Measurements from ENCODE around the gene INIP.

The INIP gene

GRCh38 chr9:112753725-112754124 is 35.8 kb upstream of the INIP start:
- Histone ChIP-seq H3K27me3 (ENCODE audit: insufficient read depth, low read length) (no peaks in the 10 kb centered on the region), H2BK12ac (ENCODE audit: low read length) (no peak overlapping the region), H3K9me3 (ENCODE audit: insufficient read depth, low read depth, low read length) (no peaks in the 10 kb centered on the region), H3K23ac (ENCODE audit: low read length) (no peak overlapping the region), H3K18ac (ENCODE audit: low read length) (no peak overlapping the region), H4K8ac (ENCODE audit: low read depth, low read length) (no peak overlapping the region), H3K79me1 (ENCODE audit: low read length) (peaks cover 19% of the 10 kb centered on the region), H4K12ac (ENCODE audit: low read depth, low read length) (no peak overlapping the region), H4K91ac (ENCODE audit: low read depth, low read length) (no peak overlapping the region), H3K14ac (ENCODE audit: low read length) (no peak overlapping the region), H3K79me2 (ENCODE audit: control insufficient read depth, insufficient read depth, low read length, poor library complexity) (peaks cover 8% of the 10 kb centered on the region), H3K36me3 (ENCODE audit: control insufficient read depth in 1 of 2, insufficient read depth in 2 of 2, low read length in 2 of 2) (no peaks in the 10 kb centered on the region), H2AFZ (ENCODE audit: insufficient read depth, low read length, poor library complexity) (no peak overlapping the region), H3K4me1 (ENCODE audit: control insufficient read depth in 1 of 2, insufficient read depth in 2 of 2, low read length in 2 of 2) (peaks cover 26 to 40% of the 10 kb centered on the region in 2 experiments), H3K4ac (ENCODE audit: low read depth, low read length) (no peak overlapping the region), H3K27ac (ENCODE audit: low read depth, low read length) (no peak overlapping the region), H3K9ac (ENCODE audit: low read length) (no peak overlapping the region), H2BK5ac (ENCODE audit: low read depth, low read length, poor library complexity) (no peak overlapping the region), H3K4me2 (ENCODE audit: low read length) (no peak overlapping the region), H3K4me3 (ENCODE audit: low read depth, low read length) (no peak overlapping the region), H2AK5ac (ENCODE audit: low read length) (no peak overlapping the region), H2BK120ac (ENCODE audit: insufficient read depth, low read length, poor library complexity) (no peak overlapping the region)
- WGBS (ENCODE audit: extremely low coverage, insufficient coverage, insufficient read length): no CpG with 5 or more reads among the region's 2 CpGs
- DNase-seq: peak in 1 of 2 donors; percentile 74

- H3K23ac ChIP-seq (ENCODE audit: low read length): no peak overlapping the region
- no peak overlapping the region for H3K4me3 ChIP-seq (ENCODE audit: low read depth, low read length)
- H2BK120ac ChIP-seq (ENCODE audit: insufficient read depth, low read length, poor library complexity): no peak overlapping the region
Measured at GRCh38 chr9:112752334-112753125, 34.6 kb upstream of the INIP start.

GRCh38 chr9:112751056-112751795 is 33.3 kb upstream of the INIP start:
- H3K4ac ChIP-seq (ENCODE audit: low read depth, low read length): peak overlapping the region; percentile 7
- H3K4me3 ChIP-seq (ENCODE audit: low read depth, low read length): peak overlapping the region; percentile 95
- H2AK5ac ChIP-seq (ENCODE audit: low read length): no peak overlapping the region
- peak overlapping the region; percentile 78 for H4K91ac ChIP-seq (ENCODE audit: low read depth, low read length)
- no peaks in the 10 kb centered on the region for H3K9me3 ChIP-seq (ENCODE audit: insufficient read depth, low read depth, low read length)
- peak overlapping the region; percentile 68 for H2AFZ ChIP-seq (ENCODE audit: insufficient read depth, low read length, poor library complexity)
- no CpG with 5 or more reads among the region's 49 CpGs for WGBS (ENCODE audit: extremely low coverage, insufficient coverage, insufficient read length)
- H3K27me3 ChIP-seq (ENCODE audit: insufficient read depth, low read length): no peaks in the 10 kb centered on the region
- peak overlapping the region; percentile 27 for H4K8ac ChIP-seq (ENCODE audit: low read depth, low read length)
- peaks cover 17% of the 10 kb centered on the region for H3K79me1 ChIP-seq (ENCODE audit: low read length)
- peak overlapping the region; percentile 87 for H3K18ac ChIP-seq (ENCODE audit: low read length)
- peak overlapping the region; percentile 98 for H3K4me2 ChIP-seq (ENCODE audit: low read length)
- H3K4me1 ChIP-seq (ENCODE audit: control insufficient read depth in 1 of 2, insufficient read depth in 2 of 2, low read length in 2 of 2): peaks cover 18 to 31% of the 10 kb centered on the region in 2 experiments
- H4K12ac ChIP-seq (ENCODE audit: low read depth, low read length): peak overlapping the region; percentile 3
- H3K36me3 ChIP-seq (ENCODE audit: control insufficient read depth in 1 of 2, insufficient read depth in 2 of 2, low read length in 2 of 2): no peaks in the 10 kb centered on the region
- peak overlapping the region; percentile 3 for H2BK5ac ChIP-seq (ENCODE audit: low read depth, low read length, poor library complexity)
- peak overlapping the region; percentile 68 for H3K14ac ChIP-seq (ENCODE audit: low read length)
- no peak overlapping the region for H2BK12ac ChIP-seq (ENCODE audit: low read length)
- H3K79me2 ChIP-seq (ENCODE audit: control insufficient read depth, insufficient read depth, low read length, poor library complexity): peaks cover 8% of the 10 kb centered on the region
- H3K9ac ChIP-seq (ENCODE audit: low read length): peak overlapping the region; percentile 84
- H3K27ac ChIP-seq (ENCODE audit: low read depth, low read length): peak overlapping the region; percentile 58
- peak in 1 of 2 donors; percentile 62 for DNase-seq
- peak overlapping the region; percentile 12 for H2BK120ac ChIP-seq (ENCODE audit: insufficient read depth, low read length, poor library complexity)
- H3K23ac ChIP-seq (ENCODE audit: low read length): no peak overlapping the region

More at GRCh38 chr9:112752334-112753125, 34.6 kb upstream of the INIP start:
- Histone ChIP-seq H2AFZ (ENCODE audit: insufficient read depth, low read length, poor library complexity) (no peak overlapping the region), H3K4me2 (ENCODE audit: low read length) (peak overlapping the region; percentile 98), H2BK12ac (ENCODE audit: low read length) (no peak overlapping the region), H3K4me1 (ENCODE audit: control insufficient read depth in 1 of 2, insufficient read depth in 2 of 2, low read length in 2 of 2) (peaks cover 19 to 31% of the 10 kb centered on the region in 2 experiments), H3K79me2 (ENCODE audit: control insufficient read depth, insufficient read depth, low read length, poor library complexity) (peaks cover 8% of the 10 kb centered on the region), H3K36me3 (ENCODE audit: control insufficient read depth in 1 of 2, insufficient read depth in 2 of 2, low read length in 2 of 2) (no peaks in the 10 kb centered on the region), H3K27ac (ENCODE audit: low read depth, low read length) (no peak overlapping the region), H3K79me1 (ENCODE audit: low read length) (peaks cover 17% of the 10 kb centered on the region), H3K4ac (ENCODE audit: low read depth, low read length) (no peak overlapping the region), H2BK5ac (ENCODE audit: low read depth, low read length, poor library complexity) (no peak overlapping the region), H4K91ac (ENCODE audit: low read depth, low read length) (no peak overlapping the region), H3K18ac (ENCODE audit: low read length) (peak overlapping the region; percentile 29), H4K8ac (ENCODE audit: low read depth, low read length) (no peak overlapping the region), H3K27me3 (ENCODE audit: insufficient read depth, low read length) (no peaks in the 10 kb centered on the region), H2AK5ac (ENCODE audit: low read length) (no peak overlapping the region), H3K9ac (ENCODE audit: low read length) (no peak overlapping the region), H4K12ac (ENCODE audit: low read depth, low read length) (no peak overlapping the region), H3K9me3 (ENCODE audit: insufficient read depth, low read depth, low read length) (no peaks in the 10 kb centered on the region), H3K14ac (ENCODE audit: low read length) (no peak overlapping the region)
- no peak for DNase-seq
- WGBS (ENCODE audit: extremely low coverage, insufficient coverage, insufficient read length): no CpG with 5 or more reads among the region's 6 CpGs

GRCh38 chr9:112750764-112751055 is 32.8 kb upstream of the INIP start:
- Histone ChIP-seq H2BK120ac (ENCODE audit: insufficient read depth, low read length, poor library complexity) (peak overlapping the region; percentile 12), H3K27ac (ENCODE audit: low read depth, low read length) (peak overlapping the region; percentile 45), H3K4ac (ENCODE audit: low read depth, low read length) (peak overlapping the region; percentile 7), H3K9ac (ENCODE audit: low read length) (peak overlapping the region; percentile 84), H3K14ac (ENCODE audit: low read length) (peak overlapping the region; percentile 68), H3K79me2 (ENCODE audit: control insufficient read depth, insufficient read depth, low read length, poor library complexity) (peaks cover 8% of the 10 kb centered on the region), H2AK5ac (ENCODE audit: low read length) (no peak overlapping the region), H3K27me3 (ENCODE audit: insufficient read depth, low read length) (no peaks in the 10 kb centered on the region), H3K4me1 (ENCODE audit: control insufficient read depth in 1 of 2, insufficient read depth in 2 of 2, low read length in 2 of 2) (peaks cover 18 to 31% of the 10 kb centered on the region in 2 experiments), H2AFZ (ENCODE audit: insufficient read depth, low read length, poor library complexity) (peak overlapping the region; percentile 68), H3K36me3 (ENCODE audit: control insufficient read depth in 1 of 2, insufficient read depth in 2 of 2, low read length in 2 of 2) (no peaks in the 10 kb centered on the region), H4K8ac (ENCODE audit: low read depth, low read length) (peak overlapping the region; percentile 27), H3K9me3 (ENCODE audit: insufficient read depth, low read depth, low read length) (no peaks in the 10 kb centered on the region), H2BK5ac (ENCODE audit: low read depth, low read length, poor library complexity) (peak overlapping the region; percentile 3), H3K4me2 (ENCODE audit: low read length) (peak overlapping the region; percentile 98), H3K18ac (ENCODE audit: low read length) (peak overlapping the region; percentile 87), H4K91ac (ENCODE audit: low read depth, low read length) (peak overlapping the region; percentile 78), H2BK12ac (ENCODE audit: low read length) (no peak overlapping the region), H3K23ac (ENCODE audit: low read length) (no peak overlapping the region), H3K4me3 (ENCODE audit: low read depth, low read length) (peak overlapping the region; percentile 95), H3K79me1 (ENCODE audit: low read length) (peaks cover 17% of the 10 kb centered on the region), H4K12ac (ENCODE audit: low read depth, low read length) (no peak overlapping the region)
- no CpG with 5 or more reads among the region's 50 CpGs for WGBS (ENCODE audit: extremely low coverage, insufficient coverage, insufficient read length)
- DNase-seq: no peak
